ENCODE measurements around the gene TXNDC2.

The TXNDC2 gene

GRCh38 chr18:9925369-9925768 is 39.6 kb downstream of the TXNDC2 start:
- Histone ChIP-seq H3K4me3 (ENCODE audit: low read length, poor library complexity, severe bottlenecking) (no peak overlapping the region), H3K9me2 (replicated peaks; ENCODE audit: low read depth, low read length) (no peaks in the 10 kb centered on the region), H3F3A (ENCODE audit: low read depth) (no peaks in the 10 kb centered on the region), H3K79me2 (ENCODE audit: insufficient read depth, low read length) (peaks cover 100% of the 10 kb centered on the region), H3K4me1 (ENCODE audit: insufficient read depth, low read length, poor library complexity, severe bottlenecking) (peaks cover 67% of the 10 kb centered on the region), H3K9me3 (ENCODE audit: insufficient read depth, low read depth, low read length) (no peaks in the 10 kb centered on the region), H3K4me2 (ENCODE audit: low read depth, low read length, poor library complexity, severe bottlenecking) (peak overlapping the region; percentile 25), H3K36me3 (ENCODE audit: insufficient read depth, low read length) (no peaks in the 10 kb centered on the region; the same call in 1 of the 2 replicates), H4K20me1 (ENCODE audit: insufficient read depth, low read length, poor library complexity, severe bottlenecking) (peaks cover 98% of the 10 kb centered on the region), H3K27me3 (ENCODE audit: insufficient read depth, low read length, poor library complexity, severe bottlenecking) (no peaks in the 10 kb centered on the region), H2AFZ (ENCODE audit: low read length) (no peak overlapping the region), H3K9ac (ENCODE audit: low read depth, low read length, poor library complexity, severe bottlenecking) (no peak overlapping the region)
- TF ChIP-seq, protein P1, sequence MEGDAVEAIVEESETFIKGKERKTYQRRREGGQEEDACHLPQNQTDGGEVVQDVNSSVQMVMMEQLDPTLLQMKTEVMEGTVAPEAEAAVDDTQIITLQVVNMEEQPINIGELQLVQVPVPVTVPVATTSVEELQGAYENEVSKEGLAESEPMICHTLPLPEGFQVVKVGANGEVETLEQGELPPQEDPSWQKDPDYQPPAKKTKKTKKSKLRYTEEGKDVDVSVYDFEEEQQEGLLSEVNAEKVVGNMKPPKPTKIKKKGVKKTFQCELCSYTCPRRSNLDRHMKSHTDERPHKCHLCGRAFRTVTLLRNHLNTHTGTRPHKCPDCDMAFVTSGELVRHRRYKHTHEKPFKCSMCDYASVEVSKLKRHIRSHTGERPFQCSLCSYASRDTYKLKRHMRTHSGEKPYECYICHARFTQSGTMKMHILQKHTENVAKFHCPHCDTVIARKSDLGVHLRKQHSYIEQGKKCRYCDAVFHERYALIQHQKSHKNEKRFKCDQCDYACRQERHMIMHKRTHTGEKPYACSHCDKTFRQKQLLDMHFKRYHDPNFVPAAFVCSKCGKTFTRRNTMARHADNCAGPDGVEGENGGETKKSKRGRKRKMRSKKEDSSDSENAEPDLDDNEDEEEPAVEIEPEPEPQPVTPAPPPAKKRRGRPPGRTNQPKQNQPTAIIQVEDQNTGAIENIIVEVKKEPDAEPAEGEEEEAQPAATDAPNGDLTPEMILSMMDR (conservative IDR thresholded peaks at IDR 0.05; ENCODE audit: low read length): no peak
- TF ChIP-seq EZH2phosphoT487 (IDR thresholded peaks at IDR 0.05; ENCODE audit: borderline replicate concordance): no peak

DNA sequence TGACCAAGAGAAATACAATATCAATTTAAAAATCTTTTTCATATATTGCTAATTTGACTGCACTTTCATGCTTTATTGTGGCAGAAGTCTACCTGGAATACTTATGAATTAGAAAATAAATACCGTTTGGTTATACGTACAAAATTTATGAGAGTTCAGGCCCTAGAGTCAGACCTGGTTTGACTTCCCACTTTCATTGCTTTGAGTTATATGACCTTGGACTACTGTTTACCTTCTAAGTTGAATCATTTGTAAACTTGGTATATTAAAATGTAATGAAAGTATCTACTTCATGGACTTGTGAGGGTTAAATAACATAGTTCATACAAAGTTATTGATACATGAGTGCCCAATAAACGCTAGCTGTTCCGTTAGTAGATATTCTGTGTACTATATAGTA is 40.0 kb downstream of the TXNDC2 start:
- no peak for TF ChIP-seq EZH2phosphoT487 (IDR thresholded peaks at IDR 0.05; ENCODE audit: borderline replicate concordance)
- TF ChIP-seq, protein P1 (conservative IDR thresholded peaks at IDR 0.05; ENCODE audit: low read length): no peak
- Histone ChIP-seq H3K79me2 (ENCODE audit: insufficient read depth, low read length) (peaks cover 100% of the 10 kb centered on the region), H3K4me2 (ENCODE audit: low read depth, low read length, poor library complexity, severe bottlenecking) (peak overlapping the region; percentile 25)

GRCh38 chr18:9926223-9926894 is 40.6 kb downstream of the TXNDC2 start:
- TF ChIP-seq EZH2phosphoT487 (IDR thresholded peaks at IDR 0.05; ENCODE audit: borderline replicate concordance): no peak
- TF ChIP-seq, protein P1 (conservative IDR thresholded peaks at IDR 0.05; ENCODE audit: low read length): no peak
- H4K20me1 ChIP-seq (ENCODE audit: insufficient read depth, low read length, poor library complexity, severe bottlenecking): peaks cover 98% of the 10 kb centered on the region
- no peak overlapping the region for H2AFZ ChIP-seq (ENCODE audit: low read length)
- peaks cover 100% of the 10 kb centered on the region for H3K79me2 ChIP-seq (ENCODE audit: insufficient read depth, low read length)
- no peaks in the 10 kb centered on the region for H3K9me2 ChIP-seq (replicated peaks; ENCODE audit: low read depth, low read length)
- H3F3A ChIP-seq (ENCODE audit: low read depth): no peaks in the 10 kb centered on the region
- no peak overlapping the region for H3K4me3 ChIP-seq (ENCODE audit: low read length, poor library complexity, severe bottlenecking)
- peaks cover 59% of the 10 kb centered on the region for H3K4me1 ChIP-seq (ENCODE audit: insufficient read depth, low read length, poor library complexity, severe bottlenecking)
- H3K4me2 ChIP-seq (ENCODE audit: low read depth, low read length, poor library complexity, severe bottlenecking): peak overlapping the region; percentile 25
- no peak overlapping the region for H3K9ac ChIP-seq (ENCODE audit: low read depth, low read length, poor library complexity, severe bottlenecking)
- no peaks in the 10 kb centered on the region; the same call in 1 of the 2 replicates for H3K36me3 ChIP-seq (ENCODE audit: insufficient read depth, low read length)
- H3K9me3 ChIP-seq (ENCODE audit: insufficient read depth, low read depth, low read length): no peaks in the 10 kb centered on the region
- H3K27me3 ChIP-seq (ENCODE audit: insufficient read depth, low read length, poor library complexity, severe bottlenecking): no peaks in the 10 kb centered on the region

More for the DNA sequence above, 40.0 kb downstream of the TXNDC2 start:
- Histone ChIP-seq H3F3A (ENCODE audit: low read depth) (no peaks in the 10 kb centered on the region), H3K4me3 (ENCODE audit: low read length, poor library complexity, severe bottlenecking) (no peak overlapping the region), H3K9ac (ENCODE audit: low read depth, low read length, poor library complexity, severe bottlenecking) (no peak overlapping the region), H4K20me1 (ENCODE audit: insufficient read depth, low read length, poor library complexity, severe bottlenecking) (peaks cover 98% of the 10 kb centered on the region), H3K4me1 (ENCODE audit: insufficient read depth, low read length, poor library complexity, severe bottlenecking) (peaks cover 62% of the 10 kb centered on the region), H3K36me3 (ENCODE audit: insufficient read depth, low read length) (no peaks in the 10 kb centered on the region; the same call in 1 of the 2 replicates), H3K9me3 (ENCODE audit: insufficient read depth, low read depth, low read length) (no peaks in the 10 kb centered on the region), H3K27me3 (ENCODE audit: insufficient read depth, low read length, poor library complexity, severe bottlenecking) (no peaks in the 10 kb centered on the region), H2AFZ (ENCODE audit: low read length) (no peak overlapping the region), H3K9me2 (replicated peaks; ENCODE audit: low read depth, low read length) (no peaks in the 10 kb centered on the region)
